Endodermal cell (in vitro differentiated cells): Measurements from ENCODE around the gene PWWP2B. TPM values are rescaled to one million over a fixed set of nuclear protein-coding genes. Genes with fewer than 3 reads are reported as not detected.
A peak's percentile ranks its signal among the peaks of the same experiment; 100 is the strongest.

Experiments
- DNase-seq: peaks from one replicate; pipeline ENCODE4 v3.0.0-alpha.2; 2017
- H3K27ac ChIP-seq: 2 replicates; pipeline ENCODE4 v1.5.1; 2013; ENCODE audit warnings: mild to moderate bottlenecking, low read depth, low read length, moderate library complexity
- H3K27me3 ChIP-seq: 2 replicates; pipeline ENCODE4 v1.6.1; 2013; ENCODE audit warnings: mild to moderate bottlenecking, low read length, moderate library complexity; ENCODE audit not compliant: insufficient read depth, control insufficient read depth, poor library complexity, severe bottlenecking
- H3K36me3 ChIP-seq: 2 replicates; pipeline ENCODE4 v1.7.0; 2013; ENCODE audit warnings: mild to moderate bottlenecking, low read length, moderate library complexity; ENCODE audit not compliant: control insufficient read depth, insufficient read depth
- H3K4me1 ChIP-seq: one replicate; pipeline ENCODE4 v1.7.0; 2013; ENCODE audit warnings: low read length; ENCODE audit not compliant: control insufficient read depth, insufficient read depth
- H3K4me3 ChIP-seq: 2 replicates; pipeline ENCODE4 v1.5.1; 2013; ENCODE audit warnings: mild to moderate bottlenecking, low read length, moderate library complexity
- H3K9ac ChIP-seq: 2 replicates; pipeline ENCODE4 v1.6.1; 2013; ENCODE audit warnings: mild to moderate bottlenecking, low read length, moderate library complexity; ENCODE audit not compliant: poor library complexity, severe bottlenecking; ENCODE audit errors: extremely low read depth
- H3K9me3 ChIP-seq: 2 replicates; pipeline ENCODE4 v1.6.1; 2013; ENCODE audit warnings: mild to moderate bottlenecking, low read length, moderate library complexity; ENCODE audit not compliant: control insufficient read depth
- H3K27ac Mint-ChIP-seq: 2 replicates; pipeline ENCODE4 v1.8.0; 2020; ENCODE audit warnings: mixed read lengths
- H3K27me3 Mint-ChIP-seq: 2 replicates; pipeline ENCODE4 v1.8.0; 2021; ENCODE audit warnings: mild to moderate bottlenecking, mixed read lengths; ENCODE audit not compliant: insufficient read depth
- H3K36me3 Mint-ChIP-seq: 2 replicates; pipeline ENCODE4 v1.8.0; 2020; ENCODE audit warnings: low read depth, mixed read lengths
- H3K4me1 Mint-ChIP-seq: 2 replicates; pipeline ENCODE4 v1.8.0; 2020; ENCODE audit warnings: mixed read lengths
- H3K4me3 Mint-ChIP-seq: 2 replicates; pipeline ENCODE4 v1.8.0; 2020; ENCODE audit warnings: mild to moderate bottlenecking, moderate library complexity, mixed read lengths
- H3K9me3 Mint-ChIP-seq: 2 replicates; pipeline ENCODE4 v1.8.0; 2020; ENCODE audit warnings: mild to moderate bottlenecking, mixed read lengths
- WGBS, 2 experiments: methylation state at CpG; one replicate each; pipeline versions ENCODE4 v1.1.5 to v1.1.7; 2013; ENCODE audit warnings: missing lambda C conversion rate in 2 of 2, mixed read lengths in 1 of 2; ENCODE audit not compliant: insufficient coverage in 1 of 2, insufficient read length in 1 of 2; 5-methylcytosine and 5-hydroxymethylcytosine counted together
- total RNA-seq, 2 donors: library from RNA; stranded (reverse); fragmentation: NEBNext Ultra II Directional in 1 of 2; extraction: Animal tissue kit (Norgen Biotek cat#: 25700) in 1 of 2; gene quantifications; 2 replicates in 1 of 2; 3 replicates in 1 of 2; pipeline ENCODE4 v1.2.1, GENCODE V29; 2021
- TF ChIP-seq, protein P1 (sequence below): fragments of 200-600 bp; sonication (generic); conservative IDR thresholded peaks from 2 replicates; pipeline ENCODE4 v1.5.0; 2021; ENCODE audit warnings: antibody characterized with exemption, mild to moderate bottlenecking

Gene PWWP2B
- total RNA-seq, 2 donors from 2014 or later = 11.4 to 13.9 TPM

DNA sequence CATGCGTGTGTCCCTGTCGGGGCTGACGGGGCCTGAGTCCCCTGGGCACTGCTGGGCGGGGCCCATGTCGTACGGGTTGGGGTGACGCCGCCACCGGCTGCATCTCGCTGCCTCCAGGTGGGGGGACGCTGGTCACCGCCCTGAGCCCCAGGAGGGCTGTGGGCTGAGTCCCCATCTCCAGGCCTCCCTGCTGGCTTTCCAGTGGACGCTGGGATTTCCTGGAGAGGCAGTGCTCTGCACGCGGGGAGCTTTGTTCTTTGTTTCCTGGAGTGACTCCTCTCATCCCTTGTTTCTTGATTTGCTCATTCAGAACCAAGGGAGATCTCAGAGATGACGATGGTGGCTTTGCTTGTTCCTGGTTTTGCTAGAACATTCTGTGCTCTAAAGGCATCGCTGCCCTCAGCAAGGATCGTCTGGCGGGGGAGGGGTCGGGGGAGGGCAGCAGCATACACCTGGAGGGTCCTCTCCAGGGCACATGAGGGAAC lies 21.0 kb downstream of the PWWP2B start:
- no peaks in the 10 kb centered on the region for H3K36me3 ChIP-seq
- H3K9me3 Mint-ChIP-seq = no peaks in the 10 kb centered on the region
- H3K4me3 ChIP-seq = no peak overlapping the region
- no peaks in the 10 kb centered on the region for H3K27me3 Mint-ChIP-seq
- WGBS, 2 experiments = 80 to 86% methylated on average over 18 to 20 of the region's 20 CpGs
- no peak overlapping the region for H3K4me3 Mint-ChIP-seq
- H3K4me1 ChIP-seq = peaks cover 11% of the 10 kb centered on the region
- peaks cover 22% of the 10 kb centered on the region for H3K4me1 Mint-ChIP-seq
- TF ChIP-seq, protein P1, sequence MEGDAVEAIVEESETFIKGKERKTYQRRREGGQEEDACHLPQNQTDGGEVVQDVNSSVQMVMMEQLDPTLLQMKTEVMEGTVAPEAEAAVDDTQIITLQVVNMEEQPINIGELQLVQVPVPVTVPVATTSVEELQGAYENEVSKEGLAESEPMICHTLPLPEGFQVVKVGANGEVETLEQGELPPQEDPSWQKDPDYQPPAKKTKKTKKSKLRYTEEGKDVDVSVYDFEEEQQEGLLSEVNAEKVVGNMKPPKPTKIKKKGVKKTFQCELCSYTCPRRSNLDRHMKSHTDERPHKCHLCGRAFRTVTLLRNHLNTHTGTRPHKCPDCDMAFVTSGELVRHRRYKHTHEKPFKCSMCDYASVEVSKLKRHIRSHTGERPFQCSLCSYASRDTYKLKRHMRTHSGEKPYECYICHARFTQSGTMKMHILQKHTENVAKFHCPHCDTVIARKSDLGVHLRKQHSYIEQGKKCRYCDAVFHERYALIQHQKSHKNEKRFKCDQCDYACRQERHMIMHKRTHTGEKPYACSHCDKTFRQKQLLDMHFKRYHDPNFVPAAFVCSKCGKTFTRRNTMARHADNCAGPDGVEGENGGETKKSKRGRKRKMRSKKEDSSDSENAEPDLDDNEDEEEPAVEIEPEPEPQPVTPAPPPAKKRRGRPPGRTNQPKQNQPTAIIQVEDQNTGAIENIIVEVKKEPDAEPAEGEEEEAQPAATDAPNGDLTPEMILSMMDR = no peak
- no peaks in the 10 kb centered on the region for H3K9me3 ChIP-seq
- DNase-seq = no peak
- no peak overlapping the region for H3K27ac ChIP-seq
- no peaks in the 10 kb centered on the region for H3K27me3 ChIP-seq
- H3K27ac Mint-ChIP-seq = peak overlapping the region; percentile 84
- no peak overlapping the region for H3K9ac ChIP-seq
- peaks cover 5% of the 10 kb centered on the region for H3K36me3 Mint-ChIP-seq

DNA sequence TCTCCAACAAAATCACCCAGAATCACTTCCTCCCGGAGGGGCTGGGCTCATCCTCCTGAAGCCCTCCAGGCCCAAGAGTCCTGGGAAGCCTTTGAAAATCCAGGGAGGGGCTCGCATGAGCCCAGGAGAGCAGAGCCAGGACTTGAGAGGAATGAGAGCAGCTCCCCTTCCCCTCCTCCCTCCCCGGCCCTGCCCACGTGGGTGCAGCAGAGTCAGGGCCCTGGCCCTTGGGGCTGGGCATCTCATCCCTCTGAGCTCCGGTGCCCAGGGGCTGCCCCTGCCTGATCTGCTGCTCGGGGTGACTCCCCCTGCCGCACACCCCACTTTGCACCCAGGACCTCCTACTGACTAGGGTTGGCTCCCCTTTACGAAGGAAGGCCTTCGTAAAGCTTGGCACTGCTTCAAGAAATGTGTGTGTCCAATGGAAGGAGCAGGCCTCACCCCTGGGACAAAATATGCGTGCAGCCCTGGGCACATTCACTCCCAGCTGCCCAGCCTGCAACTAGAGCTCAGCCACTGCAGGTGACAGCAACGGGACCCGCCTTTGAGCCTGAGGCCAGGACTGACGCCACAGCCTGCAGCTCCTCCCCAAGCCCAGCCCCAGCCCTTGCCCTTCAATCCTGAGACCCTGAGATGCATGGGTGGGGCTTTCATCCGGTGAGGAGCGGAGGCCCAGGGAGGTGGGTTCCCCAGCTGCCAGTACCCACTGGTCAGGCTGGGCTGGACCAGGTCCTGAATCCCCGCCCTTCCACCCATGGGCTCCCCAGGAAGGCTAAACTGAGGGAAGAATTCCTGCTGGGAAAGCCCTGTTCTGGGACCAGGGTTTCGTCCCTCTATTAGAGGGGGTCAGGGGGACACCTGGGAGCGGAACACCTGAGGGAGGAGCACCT lies 21.8 kb downstream of the PWWP2B start:
- H3K36me3 ChIP-seq = no peaks in the 10 kb centered on the region
- DNase-seq = peak; percentile 96
- H3K9ac ChIP-seq = no peak overlapping the region
- peak overlapping the region; percentile 85 for H3K27ac Mint-ChIP-seq
- WGBS, 2 experiments = 55 to 61% methylated on average over 12 to 18 of the region's 18 CpGs
- H3K27me3 ChIP-seq = no peaks in the 10 kb centered on the region
- H3K9me3 ChIP-seq = no peaks in the 10 kb centered on the region
- no peak overlapping the region for H3K4me3 Mint-ChIP-seq
- peaks cover 11% of the 10 kb centered on the region for H3K4me1 ChIP-seq
- H3K27ac ChIP-seq = peak overlapping the region; percentile 30
- no peak overlapping the region for H3K4me3 ChIP-seq
- TF ChIP-seq, protein P1 = no peak
- H3K27me3 Mint-ChIP-seq = no peaks in the 10 kb centered on the region
- H3K4me1 Mint-ChIP-seq = peaks cover 22% of the 10 kb centered on the region
- peaks cover 5% of the 10 kb centered on the region for H3K36me3 Mint-ChIP-seq
- H3K9me3 Mint-ChIP-seq = no peaks in the 10 kb centered on the region

DNA sequence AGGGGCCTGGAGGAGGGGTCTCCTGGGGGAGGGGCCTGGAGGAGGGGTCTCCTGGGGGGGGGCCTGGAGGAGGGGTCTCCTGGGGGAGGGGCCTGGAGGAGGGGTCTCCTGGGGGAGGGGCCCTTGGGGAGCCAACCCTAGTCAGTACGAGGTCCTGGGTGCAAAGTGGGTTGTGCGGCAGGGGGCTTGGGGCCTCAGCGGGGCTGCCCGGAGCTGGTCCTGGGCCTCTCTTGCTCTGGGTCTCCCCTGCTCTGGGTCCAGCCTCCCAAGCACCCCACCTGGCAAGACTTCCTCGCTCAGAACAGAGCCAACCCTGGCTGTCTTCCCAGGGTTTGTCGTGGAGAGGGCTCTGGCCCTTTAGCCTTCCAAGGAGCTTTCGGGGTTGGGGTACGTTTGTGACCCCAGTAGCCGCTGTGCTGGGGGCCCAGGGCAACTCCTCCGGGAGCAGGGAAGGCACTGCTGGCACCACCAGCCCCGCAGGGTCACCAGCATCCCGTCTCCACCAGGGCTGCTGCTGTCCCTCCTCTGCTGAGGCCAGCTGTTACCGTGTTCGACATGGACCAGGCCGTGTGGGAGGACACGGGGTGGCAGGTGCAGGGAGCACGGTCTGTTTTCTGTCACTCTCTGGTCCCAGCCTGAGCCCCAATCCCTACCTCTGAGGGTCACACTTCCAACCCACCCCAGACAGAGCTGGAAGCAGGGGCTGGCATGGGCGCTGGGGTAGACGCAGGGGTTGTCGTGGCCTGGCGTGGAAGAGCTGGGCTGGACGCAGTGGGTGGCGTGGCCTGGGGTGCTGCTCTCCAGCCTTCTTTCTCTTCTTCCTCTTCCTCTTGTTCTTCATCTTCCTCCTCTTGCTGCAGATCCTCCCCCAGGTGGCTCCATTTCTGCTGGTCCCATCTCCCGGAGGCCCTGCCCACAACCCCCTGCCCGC lies 22.8 kb downstream of the PWWP2B start:
- H3K4me1 Mint-ChIP-seq = peaks cover 13% of the 10 kb centered on the region

More for the DNA sequence above, 22.8 kb downstream of the PWWP2B start:
- TF ChIP-seq, protein P1 = no peak
- Mint-ChIP-seq H3K36me3 (peaks cover 5% of the 10 kb centered on the region), H3K4me3 (no peak overlapping the region), H3K27ac (no peak overlapping the region), H3K27me3 (no peaks in the 10 kb centered on the region), H3K9me3 (no peaks in the 10 kb centered on the region)
- H3K27ac ChIP-seq = no peak overlapping the region
- peak; percentile 80 for DNase-seq
- WGBS, 2 experiments = 89 to 96% methylated on average over 7 to 25 of the region's 25 CpGs
- H3K9me3 ChIP-seq = no peaks in the 10 kb centered on the region
- H3K4me3 ChIP-seq = no peak overlapping the region
- no peaks in the 10 kb centered on the region for H3K27me3 ChIP-seq
- no peak overlapping the region for H3K9ac ChIP-seq
- H3K4me1 ChIP-seq = peaks cover 11% of the 10 kb centered on the region
- no peaks in the 10 kb centered on the region for H3K36me3 ChIP-seq
